ENCODE data around the gene LACTBL1.

The LACTBL1 gene

GRCh38 chr1:22915231-22915630 lies 57.4 kb downstream of the LACTBL1 start:
- Histone ChIP-seq H3K27ac (replicated peaks) (no peak overlapping the region), H3K27me3 (ENCODE audit: insufficient read depth, poor library complexity, severe bottlenecking) (no peaks in the 10 kb centered on the region), H3K4me3 (replicated peaks; ENCODE audit: insufficient read depth, low read length) (no peak overlapping the region)
- no peak for DNase-seq (ENCODE audit: low read depth in 1 of 2, low spot score in 1 of 2)
- TF ChIP-seq, protein P1, sequence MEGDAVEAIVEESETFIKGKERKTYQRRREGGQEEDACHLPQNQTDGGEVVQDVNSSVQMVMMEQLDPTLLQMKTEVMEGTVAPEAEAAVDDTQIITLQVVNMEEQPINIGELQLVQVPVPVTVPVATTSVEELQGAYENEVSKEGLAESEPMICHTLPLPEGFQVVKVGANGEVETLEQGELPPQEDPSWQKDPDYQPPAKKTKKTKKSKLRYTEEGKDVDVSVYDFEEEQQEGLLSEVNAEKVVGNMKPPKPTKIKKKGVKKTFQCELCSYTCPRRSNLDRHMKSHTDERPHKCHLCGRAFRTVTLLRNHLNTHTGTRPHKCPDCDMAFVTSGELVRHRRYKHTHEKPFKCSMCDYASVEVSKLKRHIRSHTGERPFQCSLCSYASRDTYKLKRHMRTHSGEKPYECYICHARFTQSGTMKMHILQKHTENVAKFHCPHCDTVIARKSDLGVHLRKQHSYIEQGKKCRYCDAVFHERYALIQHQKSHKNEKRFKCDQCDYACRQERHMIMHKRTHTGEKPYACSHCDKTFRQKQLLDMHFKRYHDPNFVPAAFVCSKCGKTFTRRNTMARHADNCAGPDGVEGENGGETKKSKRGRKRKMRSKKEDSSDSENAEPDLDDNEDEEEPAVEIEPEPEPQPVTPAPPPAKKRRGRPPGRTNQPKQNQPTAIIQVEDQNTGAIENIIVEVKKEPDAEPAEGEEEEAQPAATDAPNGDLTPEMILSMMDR (IDR thresholded peaks at IDR 0.05; ENCODE audit: insufficient read depth, low read length): no peak
- no peak for TF ChIP-seq SPI1 (IDR thresholded peaks at IDR 0.05; ENCODE audit: borderline replicate concordance, low read depth)
- TF ChIP-seq, protein P2, sequence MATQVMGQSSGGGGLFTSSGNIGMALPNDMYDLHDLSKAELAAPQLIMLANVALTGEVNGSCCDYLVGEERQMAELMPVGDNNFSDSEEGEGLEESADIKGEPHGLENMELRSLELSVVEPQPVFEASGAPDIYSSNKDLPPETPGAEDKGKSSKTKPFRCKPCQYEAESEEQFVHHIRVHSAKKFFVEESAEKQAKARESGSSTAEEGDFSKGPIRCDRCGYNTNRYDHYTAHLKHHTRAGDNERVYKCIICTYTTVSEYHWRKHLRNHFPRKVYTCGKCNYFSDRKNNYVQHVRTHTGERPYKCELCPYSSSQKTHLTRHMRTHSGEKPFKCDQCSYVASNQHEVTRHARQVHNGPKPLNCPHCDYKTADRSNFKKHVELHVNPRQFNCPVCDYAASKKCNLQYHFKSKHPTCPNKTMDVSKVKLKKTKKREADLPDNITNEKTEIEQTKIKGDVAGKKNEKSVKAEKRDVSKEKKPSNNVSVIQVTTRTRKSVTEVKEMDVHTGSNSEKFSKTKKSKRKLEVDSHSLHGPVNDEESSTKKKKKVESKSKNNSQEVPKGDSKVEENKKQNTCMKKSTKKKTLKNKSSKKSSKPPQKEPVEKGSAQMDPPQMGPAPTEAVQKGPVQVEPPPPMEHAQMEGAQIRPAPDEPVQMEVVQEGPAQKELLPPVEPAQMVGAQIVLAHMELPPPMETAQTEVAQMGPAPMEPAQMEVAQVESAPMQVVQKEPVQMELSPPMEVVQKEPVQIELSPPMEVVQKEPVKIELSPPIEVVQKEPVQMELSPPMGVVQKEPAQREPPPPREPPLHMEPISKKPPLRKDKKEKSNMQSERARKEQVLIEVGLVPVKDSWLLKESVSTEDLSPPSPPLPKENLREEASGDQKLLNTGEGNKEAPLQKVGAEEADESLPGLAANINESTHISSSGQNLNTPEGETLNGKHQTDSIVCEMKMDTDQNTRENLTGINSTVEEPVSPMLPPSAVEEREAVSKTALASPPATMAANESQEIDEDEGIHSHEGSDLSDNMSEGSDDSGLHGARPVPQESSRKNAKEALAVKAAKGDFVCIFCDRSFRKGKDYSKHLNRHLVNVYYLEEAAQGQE (IDR thresholded peaks at IDR 0.05; ENCODE audit: insufficient replicate concordance, low read depth): no peak
- TF ChIP-seq POLR2AphosphoS5 (IDR thresholded peaks at IDR 0.05; ENCODE audit: low read depth): no peak
- no peak for TF ChIP-seq GABPA (IDR thresholded peaks at IDR 0.05; ENCODE audit: low read depth)

DNA sequence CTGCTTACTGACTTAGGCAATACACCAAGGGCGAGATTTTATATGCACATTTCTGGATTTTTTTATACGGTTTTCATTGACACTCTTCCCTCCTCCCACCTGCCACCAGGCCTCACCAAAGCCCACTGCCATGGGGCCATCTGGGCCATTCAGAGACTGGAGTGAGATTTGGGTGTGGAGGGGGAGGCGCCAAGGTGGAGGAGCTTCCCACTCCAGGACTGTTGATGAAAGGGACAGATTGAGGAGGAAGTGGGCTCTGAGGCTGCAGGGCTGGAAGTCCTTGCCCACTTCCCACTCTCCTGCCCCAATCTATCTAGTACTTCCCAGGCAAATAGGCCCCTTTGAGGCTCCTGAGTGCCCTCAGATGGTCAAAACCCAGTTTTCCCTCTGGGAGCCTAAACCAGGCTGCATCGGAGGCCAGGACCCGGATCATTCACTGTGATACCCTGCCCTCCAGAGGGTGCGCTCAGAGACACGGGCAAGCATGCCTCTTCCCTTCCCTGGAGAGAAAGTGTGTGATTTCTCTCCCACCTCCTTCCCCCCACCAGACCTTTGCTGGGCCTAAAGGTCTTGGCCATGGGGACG lies 57.9 kb downstream of the LACTBL1 start:
- no peak for DNase-seq (ENCODE audit: low read depth in 1 of 2, low spot score in 1 of 2)
- H3K4me3 ChIP-seq (replicated peaks; ENCODE audit: insufficient read depth, low read length): no peak overlapping the region
- no peak for TF ChIP-seq SPI1 (IDR thresholded peaks at IDR 0.05; ENCODE audit: borderline replicate concordance, low read depth)
- no peak for TF ChIP-seq POLR2AphosphoS5 (IDR thresholded peaks at IDR 0.05; ENCODE audit: low read depth)
- no peak for TF ChIP-seq GABPA (IDR thresholded peaks at IDR 0.05; ENCODE audit: low read depth)
- TF ChIP-seq, protein P1 (IDR thresholded peaks at IDR 0.05; ENCODE audit: insufficient read depth, low read length): no peak
- TF ChIP-seq, protein P2 (IDR thresholded peaks at IDR 0.05; ENCODE audit: insufficient replicate concordance, low read depth): no peak
- no peaks in the 10 kb centered on the region for H3K27me3 ChIP-seq (ENCODE audit: insufficient read depth, poor library complexity, severe bottlenecking)
- no peak overlapping the region for H3K27ac ChIP-seq (replicated peaks)

GRCh38 chr1:22914156-22914555 lies 58.5 kb downstream of the LACTBL1 start:
- H3K4me3 ChIP-seq (replicated peaks; ENCODE audit: insufficient read depth, low read length): no peak overlapping the region
- no peak overlapping the region for H3K27ac ChIP-seq (replicated peaks)
- no peak for DNase-seq (ENCODE audit: low read depth in 1 of 2, low spot score in 1 of 2)
- H3K27me3 ChIP-seq (ENCODE audit: insufficient read depth, poor library complexity, severe bottlenecking): no peaks in the 10 kb centered on the region
- TF ChIP-seq POLR2AphosphoS5 (IDR thresholded peaks at IDR 0.05; ENCODE audit: low read depth): no peak
- TF ChIP-seq, protein P2 (IDR thresholded peaks at IDR 0.05; ENCODE audit: insufficient replicate concordance, low read depth): no peak
- no peak for TF ChIP-seq SPI1 (IDR thresholded peaks at IDR 0.05; ENCODE audit: borderline replicate concordance, low read depth)
- TF ChIP-seq, protein P1 (IDR thresholded peaks at IDR 0.05; ENCODE audit: insufficient read depth, low read length): no peak
- TF ChIP-seq GABPA (IDR thresholded peaks at IDR 0.05; ENCODE audit: low read depth): no peak
